Measurements from ENCODE around the gene CA11. TPM values are rescaled to one million over a fixed set of nuclear protein-coding genes. Genes with fewer than 3 reads are reported as not detected.
A peak's percentile ranks its signal among the peaks of the same experiment; 100 is the strongest.

Gene CA11
- total and polyA plus RNA-seq, 5 donors from 2014 or later: 4.1 to 10.4 (median 6.1) TPM

DNA sequence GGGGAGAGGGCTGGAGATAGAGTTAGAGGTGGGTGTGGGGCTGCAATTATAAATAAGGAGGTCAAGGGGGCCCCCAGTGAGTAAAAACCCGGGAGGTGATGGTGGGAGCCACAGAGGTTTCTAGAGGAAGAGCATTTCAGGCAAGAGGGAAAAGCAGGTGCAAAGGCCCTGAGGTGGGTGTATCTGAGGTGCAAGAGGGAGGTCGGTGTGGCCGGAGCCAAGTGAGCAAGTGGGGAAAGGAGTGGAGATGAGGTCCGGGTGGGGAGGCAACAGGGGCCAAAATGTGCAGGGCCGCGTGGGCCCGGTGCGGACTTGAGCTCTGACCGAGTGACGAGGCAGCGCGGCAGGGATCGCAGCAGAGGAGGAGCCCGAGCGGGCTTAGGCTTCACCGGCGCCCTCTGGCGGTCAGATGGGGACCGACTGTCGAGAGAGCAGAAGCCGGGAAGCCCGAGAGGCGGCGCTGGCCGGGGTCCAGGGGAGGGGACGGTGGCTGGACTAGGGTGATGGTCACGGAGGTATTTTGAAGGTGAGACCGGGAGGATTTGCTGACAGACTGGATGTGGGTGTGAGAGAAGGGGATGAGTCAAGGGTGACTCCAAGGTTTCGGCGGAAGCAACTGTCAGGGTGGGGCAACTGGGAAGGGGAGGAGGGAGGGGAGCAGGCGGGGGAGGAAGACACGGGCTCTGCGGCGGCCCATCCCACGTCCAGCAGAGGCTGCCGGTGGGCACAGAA lies 57.2 kb downstream of the CA11 start:
- Histone ChIP-seq H3K27ac (ENCODE audit: insufficient read depth, low read length, poor library complexity, severe bottlenecking) (no peak overlapping the region), H3K36me3 (ENCODE audit: control insufficient read depth, insufficient read depth, low read length) (no peaks in the 10 kb centered on the region), H3K4me3 (ENCODE audit: low read depth, low read length) (peak overlapping the region; percentile 34), H3K27me3 (ENCODE audit: control insufficient read depth, insufficient read depth, low read length) (no peaks in the 10 kb centered on the region), H3K9me3 (ENCODE audit: control insufficient read depth in 2 of 2, low read length in 2 of 2) (no peaks in the 10 kb centered on the region), H3K4me1 (ENCODE audit: control insufficient read depth, insufficient read depth, low read length, poor library complexity, severe bottlenecking) (no peaks in the 10 kb centered on the region)
- peak overlapping the region; percentile 36 to 56 (median 42) for H3K27ac Mint-ChIP-seq
- H3K36me3 Mint-ChIP-seq: peaks cover 4% of the 10 kb centered on the region
- peak overlapping the region; percentile 35 to 80 (median 74) for H3K4me3 Mint-ChIP-seq
- H3K9me3 Mint-ChIP-seq: no peaks in the 10 kb centered on the region
- peaks cover 0 to 20% (median 7%) of the 10 kb centered on the region in 4 donors for H3K4me1 Mint-ChIP-seq
- DNase-seq (peak; percentile 76 to 81 (median 79)), ATAC-seq (ENCODE audit: low read depth in 2 of 2) (peak; percentile 77 to 82)
- H3K27me3 Mint-ChIP-seq: no peaks in the 10 kb centered on the region

Other genes with a start within 250 kb of the CA11 start
- gene GRWD1, start 200.2 kb downstream of the CA11 start, total RNA-seq: 29.0 TPM
- gene GRWD1, start 200.2 kb downstream of the CA11 start, polyA plus RNA-seq: 10 to 100 TPM; 33.9 to 52.9 (median 43.1) TPM
- 2.2 TPM for gene KCNJ14, start 190.6 kb downstream of the CA11 start, total RNA-seq
- under 1 TPM in 3 of 4 donors, not detected in 1; 0.03 to 0.28 (median 0.18) TPM for gene KCNJ14, start 190.6 kb downstream of the CA11 start, polyA plus RNA-seq
- 46.7 TPM for gene CYTH2, start 176.8 kb downstream of the CA11 start, total RNA-seq
- gene CYTH2, start 176.8 kb downstream of the CA11 start, polyA plus RNA-seq: 10 to 100 TPM; 24.2 to 35.0 (median 30.2) TPM
- gene LMTK3, start 134.4 kb downstream of the CA11 start, total RNA-seq: 6.3 TPM
- not detected for gene LMTK3, start 134.4 kb downstream of the CA11 start, polyA plus RNA-seq
- gene SULT2B1, start 94.0 kb downstream of the CA11 start, total RNA-seq: not detected
- under 1 TPM in 2 of 4 donors, not detected in 2; 0.16 to 0.82 TPM for gene SULT2B1, start 94.0 kb downstream of the CA11 start, polyA plus RNA-seq
- not detected for gene SPACA4, start 39.4 kb downstream of the CA11 start, total RNA-seq
- gene SPACA4, start 39.4 kb downstream of the CA11 start, polyA plus RNA-seq: under 1 TPM in 1 of 4 donors, not detected in 3; 0.25 TPM
- gene FAM83E, start 31.1 kb downstream of the CA11 start, total RNA-seq: 0.76 TPM
- under 1 TPM in 1 of 4 donors, not detected in 3; 0.31 TPM for gene FAM83E, start 31.1 kb downstream of the CA11 start, polyA plus RNA-seq
- gene RPL18, start 27.0 kb downstream of the CA11 start, total RNA-seq: 1,690 TPM
- gene RPL18, start 27.0 kb downstream of the CA11 start, polyA plus RNA-seq: 1,000 to 10,000 TPM; 1,618 to 2,428 (median 2,131) TPM
- gene SPHK2, start 26.7 kb downstream of the CA11 start, total RNA-seq: 13.0 TPM
- 1 to 10 TPM; 4.8 to 8.4 (median 7.5) TPM for gene SPHK2, start 26.7 kb downstream of the CA11 start, polyA plus RNA-seq
- 37.7 TPM for gene DBP, start 8.8 kb downstream of the CA11 start, total RNA-seq
- gene DBP, start 8.8 kb downstream of the CA11 start, polyA plus RNA-seq: 10 to 100 TPM; 71.2 to 96.6 (median 85.8) TPM
- gene NTN5, start 26.8 kb upstream of the CA11 start, total RNA-seq: 2.3 TPM
- gene NTN5, start 26.8 kb upstream of the CA11 start, polyA plus RNA-seq: under 1 TPM in 2 of 4 donors, not detected in 2; 0.21 to 0.30 TPM
- not detected for gene FUT2, start 49.8 kb upstream of the CA11 start, total RNA-seq
- gene FUT2, start 49.8 kb upstream of the CA11 start, polyA plus RNA-seq: under 1 TPM in 2 of 4 donors, not detected in 2; 0.10 to 0.67 TPM
- gene MAMSTR, start 73.5 kb upstream of the CA11 start, total RNA-seq: 1.1 TPM
- gene MAMSTR, start 73.5 kb upstream of the CA11 start, polyA plus RNA-seq: under 1 TPM; 0.17 to 0.40 (median 0.30) TPM
- gene RASIP1, start 94.4 kb upstream of the CA11 start, total RNA-seq: 0.22 TPM
- gene RASIP1, start 94.4 kb upstream of the CA11 start, polyA plus RNA-seq: under 1 TPM; 0.13 to 0.55 (median 0.18) TPM
- not detected for gene IZUMO1, start 100.7 kb upstream of the CA11 start, total RNA-seq
- gene IZUMO1, start 100.7 kb upstream of the CA11 start, polyA plus RNA-seq: not detected
- gene FUT1, start 106.5 kb upstream of the CA11 start, total RNA-seq: not detected
- gene FUT1, start 106.5 kb upstream of the CA11 start, polyA plus RNA-seq: under 1 TPM in 2 of 4 donors, not detected in 2; 0.06 to 0.14 TPM
- not detected for gene FGF21, start 109.3 kb upstream of the CA11 start, total RNA-seq
- not detected for gene FGF21, start 109.3 kb upstream of the CA11 start, polyA plus RNA-seq
- gene BCAT2, start 164.8 kb upstream of the CA11 start, total RNA-seq: 16.4 TPM
- gene BCAT2, start 164.8 kb upstream of the CA11 start, polyA plus RNA-seq: 10 to 100 TPM; 19.5 to 23.0 (median 21.2) TPM
- gene HSD17B14, start 190.3 kb upstream of the CA11 start, total RNA-seq: 0.49 TPM
- gene HSD17B14, start 190.3 kb upstream of the CA11 start, polyA plus RNA-seq: 1 to 10 TPM in 1 of 4 donors, under 1 TPM in 3; 0.29 to 2.0 (median 0.61) TPM
- 2.8 TPM for gene PLEKHA4, start 222.4 kb upstream of the CA11 start, total RNA-seq
- gene PLEKHA4, start 222.4 kb upstream of the CA11 start, polyA plus RNA-seq: 1 to 10 TPM in 3 of 4 donors, under 1 TPM in 1; 0.84 to 4.6 (median 1.7) TPM
- 840 TPM for gene PPP1R15A, start 226.2 kb upstream of the CA11 start, total RNA-seq
- 10 to 100 TPM; 39.1 to 65.6 (median 52.4) TPM for gene PPP1R15A, start 226.2 kb upstream of the CA11 start, polyA plus RNA-seq

Measured in CD4-positive, CD25-positive, alpha-beta regulatory T cell (primary cell).